Measurements from ENCODE around the gene MGAT4B.

Gene MGAT4B

GRCh38 chr5:179812997-179813607, 6.4 kb upstream of the MGAT4B start:
- peaks cover 16% of the 10 kb centered on the region for H3K27me3 ChIP-seq
- no peak for TF ChIP-seq CTCF (IDR thresholded peaks at IDR 0.05)
- H3K4me1 ChIP-seq (ENCODE audit: control insufficient read depth in 1 of 2, insufficient read depth in 1 of 2, low read depth in 1 of 2, low read length in 1 of 2) = peaks cover 19 to 22% of the 10 kb centered on the region in 2 experiments
- no peak overlapping the region for H3K27ac ChIP-seq
- H3K9me3 ChIP-seq = no peaks in the 10 kb centered on the region
- no peak overlapping the region for H3K4me3 ChIP-seq (ENCODE audit: low read depth in 1 of 2, low read length in 1 of 2)
- peaks cover 30% of the 10 kb centered on the region for H3K36me3 ChIP-seq

- Histone ChIP-seq H3K36me3 (peaks cover 30% of the 10 kb centered on the region), H3K27ac (no peak overlapping the region), H3K4me1 (ENCODE audit: control insufficient read depth in 1 of 2, insufficient read depth in 1 of 2, low read depth in 1 of 2, low read length in 1 of 2) (peaks cover 18 to 23% of the 10 kb centered on the region in 2 experiments), H3K9me3 (no peaks in the 10 kb centered on the region), H3K27me3 (peaks cover 12% of the 10 kb centered on the region), H3K4me3 (ENCODE audit: low read depth in 1 of 2, low read length in 1 of 2) (no peak overlapping the region)
- no peak for TF ChIP-seq CTCF (IDR thresholded peaks at IDR 0.05)
These were observed 5.6 kb upstream of the MGAT4B start for GRCh38 chr5:179812135-179812825.

- Histone ChIP-seq H3K4me3 (ENCODE audit: low read depth in 1 of 2, low read length in 1 of 2) (peak overlapping the region; percentile 69 to 89), H3K27me3 (no peaks in the 10 kb centered on the region), H3K36me3 (peaks cover 6% of the 10 kb centered on the region), H3K27ac (peak overlapping the region; percentile 90), H3K9me3 (no peaks in the 10 kb centered on the region), H3K4me1 (ENCODE audit: control insufficient read depth in 1 of 2, insufficient read depth in 1 of 2, low read depth in 1 of 2, low read length in 1 of 2) (peaks cover 48 to 61% of the 10 kb centered on the region in 2 experiments)
- TF ChIP-seq CTCF (IDR thresholded peaks at IDR 0.05) = no peak
These were observed 977 bp downstream of the MGAT4B start for GRCh38 chr5:179805529-179806249.

- H3K36me3 ChIP-seq = peaks cover 12% of the 10 kb centered on the region
- no peak for TF ChIP-seq CTCF (IDR thresholded peaks at IDR 0.05)
- no peaks in the 10 kb centered on the region for H3K27me3 ChIP-seq
- H3K4me3 ChIP-seq (ENCODE audit: low read depth in 1 of 2, low read length in 1 of 2) = peak overlapping the region; percentile 69 to 89
- H3K27ac ChIP-seq = peak overlapping the region; percentile 90
- no peaks in the 10 kb centered on the region for H3K9me3 ChIP-seq
- H3K4me1 ChIP-seq (ENCODE audit: control insufficient read depth in 1 of 2, insufficient read depth in 1 of 2, low read depth in 1 of 2, low read length in 1 of 2) = peaks cover 48 to 61% of the 10 kb centered on the region in 2 experiments
These were observed 1.6 kb downstream of the MGAT4B start for GRCh38 chr5:179805070-179805528.

GRCh38 chr5:179804555-179804947, 2.1 kb downstream of the MGAT4B start:
- H3K27me3 ChIP-seq = no peaks in the 10 kb centered on the region
- peak overlapping the region; percentile 69 to 89 for H3K4me3 ChIP-seq (ENCODE audit: low read depth in 1 of 2, low read length in 1 of 2)
- peaks cover 48 to 61% of the 10 kb centered on the region in 2 experiments for H3K4me1 ChIP-seq (ENCODE audit: control insufficient read depth in 1 of 2, insufficient read depth in 1 of 2, low read depth in 1 of 2, low read length in 1 of 2)
- H3K9me3 ChIP-seq = no peaks in the 10 kb centered on the region
- peaks cover 17% of the 10 kb centered on the region for H3K36me3 ChIP-seq
- H3K27ac ChIP-seq = peak overlapping the region; percentile 90
- TF ChIP-seq CTCF (IDR thresholded peaks at IDR 0.05) = no peak
